HCT116 (cell line): ENCODE data around the gene UACA.

Experiments used
- EZH2 ChIP-seq: fragments of 200-600 bp; sonication (generic); IDR thresholded peaks from 2 replicates; pipeline ENCODE4 v1.6.1; 2017; ENCODE audit warnings: antibody characterized with exemption, mixed run types
- JUND ChIP-seq: IDR thresholded peaks from 2 replicates; pipeline ENCODE4 v1.6.1; 2012
- POLR2A ChIP-seq: IDR thresholded peaks from 2 replicates; pipeline ENCODE4 v1.7.0; 2011; ENCODE audit warnings: borderline replicate concordance; ENCODE audit not compliant: insufficient read depth, insufficient read length; ENCODE audit errors: extremely low read depth
- RAD21 ChIP-seq: IDR thresholded peaks from 2 replicates; pipeline ENCODE4 v1.6.1; 2012; ENCODE audit warnings: low read depth, mild to moderate bottlenecking
- SIN3A ChIP-seq: IDR thresholded peaks from 2 replicates; pipeline ENCODE4 v1.6.1; 2012; ENCODE audit warnings: low read depth

DNA sequence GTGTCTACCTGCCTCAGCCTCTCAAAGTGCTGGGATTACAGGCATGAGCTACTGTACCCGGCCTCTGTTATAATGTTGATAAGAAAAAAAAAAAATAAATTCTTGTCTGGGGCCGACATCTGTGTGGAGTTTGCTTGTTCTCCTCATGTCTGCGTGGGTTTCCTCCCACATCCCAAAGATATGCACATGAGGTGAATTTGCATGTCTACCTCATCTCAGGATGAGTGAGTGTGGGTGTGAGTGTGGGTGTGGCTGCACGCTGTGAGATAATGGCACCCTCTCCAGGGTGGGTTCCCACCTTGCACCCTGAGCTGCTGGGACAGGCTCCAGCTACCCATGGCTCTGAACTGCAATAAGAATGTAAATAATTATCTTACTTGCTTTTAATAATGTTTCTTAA is 25.9 kb upstream of the UACA start:
- no peak for TF ChIP-seq SIN3A
- TF ChIP-seq JUND, result no peak
- no peak for TF ChIP-seq EZH2
- TF ChIP-seq POLR2A, result no peak
- TF ChIP-seq RAD21, result no peak
